Testis (tissue), 3 donors: ENCODE data around the gene CSNK2A2. TPM values are rescaled to one million over a fixed set of nuclear protein-coding genes. Genes with fewer than 3 reads are reported as not detected.

ENCODE experiments used
- DNase-seq: peaks from one replicate; pipeline ENCODE4 v3.0.0-alpha.2; 2019
- H3K27ac ChIP-seq, 2 donors: fragments of 200-600 bp; sonication (generic); one replicate each; pipeline ENCODE4 v1.5.1; 2019
- H3K27me3 ChIP-seq: fragments of 200-600 bp; sonication (generic); one replicate; pipeline ENCODE4 v1.5.1; 2019
- H3K36me3 ChIP-seq: fragments of 200-600 bp; sonication (generic); one replicate; pipeline ENCODE4 v1.5.1; 2017; ENCODE audit warnings: low read depth; ENCODE audit errors: missing control alignments
- H3K4me1 ChIP-seq: fragments of 200-600 bp; sonication (generic); one replicate; pipeline ENCODE4 v1.5.1; 2019
- H3K4me3 ChIP-seq, 2 donors: fragments of 200-600 bp; sonication (generic); one replicate each; pipeline ENCODE4 v1.5.1; 2017 to 2019
- H3K9me3 ChIP-seq: fragments of 200-600 bp; sonication (generic); one replicate; pipeline ENCODE4 v1.5.1; 2017
- POLR2A ChIP-seq: fragments of 450-650 bp; IDR thresholded peaks from one replicate; pipeline ENCODE4 v1.6.1; 2017; ENCODE audit warnings: antibody characterized with exemption, mild to moderate bottlenecking, moderate library complexity
- whole genome bisulfite sequencing, 2 donors: methylation state at CpG; one replicate each; pipeline ENCODE4 v1.1.5; 2018; 5-methylcytosine and 5-hydroxymethylcytosine counted together
- intact Hi-C: fragments of 100-400 bp; cut with DNase I; formaldehyde crosslinking; loops from one replicate; pipeline ENCODE4 v1.15.1; 2023; ENCODE audit warnings: low total_unique reads
- polyA plus RNA-seq: library from polyadenylated mRNA; stranded (reverse); fragments of 350-450 nt; fragmentation: Illumina TruSeq; extraction: RNeasy Lipid Tissue Mini Kit (QIAGEN cat#74804); gene quantifications from one replicate; pipeline ENCODE4 v1.2.3, GENCODE V29; 2014; ENCODE audit warnings: low read depth, low replicate concordance; ENCODE audit not compliant: insufficient read depth
- total RNA-seq, 2 donors: library from RNA; depleted of rRNA; stranded (reverse); fragments of >200 nt; gene quantifications; one replicate each; pipeline ENCODE4 v1.2.3, GENCODE V29; 2016
- TF ChIP-seq, protein P1 (sequence below), 3 experiments: fragments of 450-650 bp in 2 of 3; fragments of 200-600 bp in 1 of 3; sonication (generic) in 1 of 3; IDR thresholded peaks; one replicate each; pipeline ENCODE4 v1.5.1; 2016 to 2019; ENCODE audit warnings: antibody characterized with exemption in 3 of 3, mild to moderate bottlenecking in 2 of 3, moderate library complexity in 1 of 3

Gene CSNK2A2
- total and polyA plus RNA-seq, 3 donors from 2014 or later = 101 to 299 (median 119) TPM

DNA sequence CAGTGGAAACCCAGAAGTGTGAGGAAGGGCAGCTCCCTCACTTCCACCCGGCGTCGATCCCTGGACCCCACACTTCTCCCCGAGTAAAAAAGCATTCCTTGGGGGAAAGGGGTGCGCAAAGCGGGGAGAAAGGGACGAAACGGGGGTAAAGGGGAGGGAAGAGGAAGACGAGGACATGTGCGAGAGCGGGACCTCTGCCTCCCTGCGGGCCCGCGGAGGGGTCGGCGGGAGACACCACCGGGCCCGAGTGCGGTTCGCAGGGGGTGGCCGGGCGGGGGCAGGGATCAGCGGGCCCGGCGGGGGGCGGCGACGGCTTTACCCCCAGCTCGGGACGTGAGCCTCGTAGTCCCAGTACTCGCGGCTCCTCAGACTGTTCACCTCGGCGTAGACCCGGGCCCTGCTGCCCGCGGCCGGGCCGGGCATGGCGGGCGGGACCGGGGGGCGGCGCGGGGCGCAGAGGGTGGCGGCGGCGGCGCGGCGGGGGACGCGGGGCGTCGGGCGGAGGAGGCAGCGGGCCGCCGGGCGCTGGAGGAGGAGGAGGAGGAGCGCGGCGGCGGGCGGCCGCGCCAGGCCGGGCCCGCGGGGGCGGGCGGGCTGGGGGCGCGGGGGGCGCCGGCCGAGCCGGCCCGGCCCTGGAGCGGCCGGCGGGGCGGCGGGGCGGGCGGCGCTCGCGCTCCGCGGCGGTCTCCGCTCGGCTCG is 443 bp downstream of the CSNK2A2 start:
- Histone ChIP-seq H3K9me3 (no peaks in the 10 kb centered on the region), H3K4me3 (peak overlapping the region; percentile 76), H3K27ac (peak overlapping the region in 1 of 2 donors; percentile 28), H3K27me3 (no peaks in the 10 kb centered on the region), H3K4me1 (peaks cover 10% of the 10 kb centered on the region), H3K36me3 (no peaks in the 10 kb centered on the region)
- 0 to 1% methylated on average over 22 to 59 of the region's 97 CpGs for WGBS, 2 donors
- intact Hi-C loops = no loop called here
- no peak for DNase-seq
- TF ChIP-seq, protein P1, sequence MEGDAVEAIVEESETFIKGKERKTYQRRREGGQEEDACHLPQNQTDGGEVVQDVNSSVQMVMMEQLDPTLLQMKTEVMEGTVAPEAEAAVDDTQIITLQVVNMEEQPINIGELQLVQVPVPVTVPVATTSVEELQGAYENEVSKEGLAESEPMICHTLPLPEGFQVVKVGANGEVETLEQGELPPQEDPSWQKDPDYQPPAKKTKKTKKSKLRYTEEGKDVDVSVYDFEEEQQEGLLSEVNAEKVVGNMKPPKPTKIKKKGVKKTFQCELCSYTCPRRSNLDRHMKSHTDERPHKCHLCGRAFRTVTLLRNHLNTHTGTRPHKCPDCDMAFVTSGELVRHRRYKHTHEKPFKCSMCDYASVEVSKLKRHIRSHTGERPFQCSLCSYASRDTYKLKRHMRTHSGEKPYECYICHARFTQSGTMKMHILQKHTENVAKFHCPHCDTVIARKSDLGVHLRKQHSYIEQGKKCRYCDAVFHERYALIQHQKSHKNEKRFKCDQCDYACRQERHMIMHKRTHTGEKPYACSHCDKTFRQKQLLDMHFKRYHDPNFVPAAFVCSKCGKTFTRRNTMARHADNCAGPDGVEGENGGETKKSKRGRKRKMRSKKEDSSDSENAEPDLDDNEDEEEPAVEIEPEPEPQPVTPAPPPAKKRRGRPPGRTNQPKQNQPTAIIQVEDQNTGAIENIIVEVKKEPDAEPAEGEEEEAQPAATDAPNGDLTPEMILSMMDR (IDR thresholded peaks at IDR 0.05) = no peak
- TF ChIP-seq POLR2A = no peak

DNA sequence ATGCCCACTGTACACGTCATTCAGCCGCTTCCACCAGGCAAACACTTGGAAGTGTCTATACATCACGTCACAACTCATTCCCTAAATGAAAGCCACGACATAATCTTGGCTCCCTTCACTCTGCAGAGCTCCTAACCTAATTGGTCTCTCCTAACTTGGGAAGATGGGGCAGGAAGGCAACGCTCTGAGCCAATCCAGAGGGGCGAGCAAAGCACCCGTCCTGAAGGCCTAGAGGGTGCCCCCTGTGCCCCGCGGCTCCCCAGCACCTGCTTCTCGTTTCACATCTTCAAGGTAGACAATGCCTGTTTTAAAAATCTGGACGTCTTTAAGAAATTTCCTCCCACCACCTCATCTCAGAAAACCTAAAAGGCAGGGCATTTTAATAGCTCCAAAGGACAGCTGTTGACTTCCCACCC is 1.0 kb downstream of the CSNK2A2 start:
- no peak for TF ChIP-seq POLR2A
- TF ChIP-seq, protein P1 (IDR thresholded peaks at IDR 0.05) = no peak
- no peak for DNase-seq
- H3K36me3 ChIP-seq = no peaks in the 10 kb centered on the region
- peak overlapping the region; percentile 76 for H3K4me3 ChIP-seq
- H3K9me3 ChIP-seq = no peaks in the 10 kb centered on the region
- no peaks in the 10 kb centered on the region for H3K27me3 ChIP-seq
- intact Hi-C loops = no loop called here
- WGBS, 2 donors = 15 to 20% methylated on average over 8 to 11 of the region's 11 CpGs
- H3K4me1 ChIP-seq = peaks cover 10% of the 10 kb centered on the region
- peak overlapping the region in 1 of 2 donors; percentile 28 for H3K27ac ChIP-seq

DNA sequence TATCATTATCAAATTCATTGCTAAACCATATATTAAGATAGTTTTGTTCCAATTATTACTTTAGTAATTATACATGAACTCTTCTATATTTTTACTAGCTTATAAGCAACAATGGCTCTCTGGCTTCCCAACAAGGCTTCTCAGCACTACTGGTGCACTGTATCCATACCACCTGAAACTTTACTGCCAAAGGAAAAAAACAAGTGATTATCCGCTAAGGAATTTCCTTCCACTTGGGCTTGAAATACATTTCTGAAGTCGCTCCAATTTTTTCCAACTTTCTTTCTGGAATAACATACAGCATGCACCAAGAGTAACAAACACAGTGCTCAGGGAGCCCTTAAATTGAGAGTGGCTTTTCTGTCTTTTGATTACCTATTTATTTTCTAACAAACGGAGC is 2.1 kb downstream of the CSNK2A2 start:
- intact Hi-C loops = no loop called here
- Histone ChIP-seq H3K36me3 (no peaks in the 10 kb centered on the region), H3K4me1 (peaks cover 10% of the 10 kb centered on the region), H3K4me3 (no peak overlapping the region), H3K27ac (no peak overlapping the region), H3K9me3 (no peaks in the 10 kb centered on the region), H3K27me3 (no peaks in the 10 kb centered on the region)
- DNase-seq = no peak
- WGBS, 2 donors = 63 to 83% methylated on average over 3 of the region's 3 CpGs
- TF ChIP-seq, protein P1 (IDR thresholded peaks at IDR 0.05) = no peak
- no peak for TF ChIP-seq POLR2A

DNA sequence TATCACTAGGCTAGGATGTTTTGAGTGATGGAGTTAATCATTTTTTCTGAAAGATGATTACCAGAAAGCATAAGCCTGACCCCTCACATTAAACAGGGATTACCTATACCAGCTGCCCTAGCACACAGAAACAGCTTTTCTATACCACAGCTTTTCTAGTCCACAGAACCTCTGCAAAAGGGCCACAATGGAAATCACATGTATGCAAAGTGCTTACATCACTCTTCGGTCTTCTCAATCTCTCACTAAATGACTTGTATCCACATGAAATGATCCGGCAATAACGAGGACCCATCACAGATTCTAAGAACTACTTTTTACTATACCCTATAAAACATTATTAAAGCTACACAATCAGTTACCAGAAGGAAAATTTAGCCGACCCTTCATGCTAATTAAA is 2.6 kb downstream of the CSNK2A2 start:
- H3K27ac ChIP-seq = no peak overlapping the region
- WGBS, 2 donors = 80 to 83% methylated on average over 4 of the region's 4 CpGs
- no peak overlapping the region for H3K4me3 ChIP-seq
- no peaks in the 10 kb centered on the region for H3K36me3 ChIP-seq
- DNase-seq = no peak
- TF ChIP-seq, protein P1 (IDR thresholded peaks at IDR 0.05) = no peak
- TF ChIP-seq POLR2A = no peak
- no peaks in the 10 kb centered on the region for H3K9me3 ChIP-seq
- H3K4me1 ChIP-seq = peaks cover 10% of the 10 kb centered on the region
- H3K27me3 ChIP-seq = no peaks in the 10 kb centered on the region
- intact Hi-C loops = no loop called here

DNA sequence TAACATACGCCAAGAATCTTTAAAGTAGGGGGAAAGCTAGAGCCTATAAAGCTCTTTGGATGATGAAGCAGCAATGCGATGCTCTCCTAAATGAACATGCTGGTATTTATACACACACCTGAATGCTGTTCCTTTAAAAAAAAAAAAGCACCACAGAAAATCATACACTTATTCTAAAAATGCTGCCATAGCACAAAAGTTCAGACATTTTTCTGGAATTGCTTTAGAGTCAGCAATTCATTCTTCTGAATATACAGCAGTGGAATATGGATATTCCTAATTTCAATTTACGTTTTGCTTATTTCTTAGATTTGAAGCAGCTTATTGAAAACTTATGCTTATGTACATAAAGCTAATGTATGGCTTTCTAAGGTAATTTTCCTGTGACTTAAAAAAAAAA is 3.1 kb downstream of the CSNK2A2 start:
- H3K4me3 ChIP-seq = no peak overlapping the region
- no peak for TF ChIP-seq POLR2A
- TF ChIP-seq, protein P1 (IDR thresholded peaks at IDR 0.05) = no peak
- no peak for DNase-seq
- H3K9me3 ChIP-seq = no peaks in the 10 kb centered on the region
- no peak overlapping the region for H3K27ac ChIP-seq
- intact Hi-C loops = no loop called here
- H3K27me3 ChIP-seq = no peaks in the 10 kb centered on the region
- H3K36me3 ChIP-seq = no peaks in the 10 kb centered on the region
- 75 to 91% methylated on average over 3 of the region's 3 CpGs for WGBS, 2 donors
- H3K4me1 ChIP-seq = peaks cover 10% of the 10 kb centered on the region
